Fibroblast of mammary gland (primary cell): ENCODE data around the gene NIN.
A peak's percentile ranks its signal among the peaks of the same experiment; 100 is the strongest.

Experiments used
- DNase-seq: peaks from one replicate; pipeline ENCODE4 v3.0.0-alpha.2; 2010; ENCODE audit warnings: low read depth
- H3K4me3 ChIP-seq: 2 replicates; pipeline ENCODE4 v1.5.1; 2011; ENCODE audit warnings: low read depth, mild to moderate bottlenecking, low read length, moderate library complexity; ENCODE audit not compliant: control insufficient read depth
- CTCF ChIP-seq: conservative IDR thresholded peaks from 2 replicates; pipeline ENCODE4 v1.5.1; 2011; ENCODE audit warnings: low read depth, low read length, inconsistent platforms; ENCODE audit not compliant: control insufficient read depth, insufficient read depth

Gene NIN

DNA sequence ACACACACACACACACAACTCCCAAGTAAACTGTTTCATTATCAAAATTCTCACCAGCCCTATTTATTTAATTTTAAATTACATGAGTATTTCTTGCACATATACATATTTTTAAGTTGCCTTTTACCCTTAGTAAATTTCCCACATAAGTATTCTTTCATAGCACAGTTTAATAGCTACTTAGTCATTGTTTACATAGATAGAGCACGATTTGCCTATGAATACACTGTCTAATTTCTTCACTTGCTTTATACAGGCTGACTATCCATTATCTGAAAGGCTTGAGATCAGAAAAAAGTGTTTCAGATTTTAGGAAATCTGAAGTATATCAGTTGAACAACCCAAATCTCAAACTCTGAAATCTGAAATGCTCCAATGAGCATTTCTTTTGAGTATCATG is 30.9 kb downstream of the NIN start:
- no peak for TF ChIP-seq CTCF
- no peak overlapping the region for H3K4me3 ChIP-seq
- DNase-seq = peak; percentile 45

GRCh38 chr14:50798048-50798421 is 32.9 kb downstream of the NIN start:
- no peak overlapping the region for H3K4me3 ChIP-seq
- DNase-seq = no peak
- TF ChIP-seq CTCF = no peak

DNA sequence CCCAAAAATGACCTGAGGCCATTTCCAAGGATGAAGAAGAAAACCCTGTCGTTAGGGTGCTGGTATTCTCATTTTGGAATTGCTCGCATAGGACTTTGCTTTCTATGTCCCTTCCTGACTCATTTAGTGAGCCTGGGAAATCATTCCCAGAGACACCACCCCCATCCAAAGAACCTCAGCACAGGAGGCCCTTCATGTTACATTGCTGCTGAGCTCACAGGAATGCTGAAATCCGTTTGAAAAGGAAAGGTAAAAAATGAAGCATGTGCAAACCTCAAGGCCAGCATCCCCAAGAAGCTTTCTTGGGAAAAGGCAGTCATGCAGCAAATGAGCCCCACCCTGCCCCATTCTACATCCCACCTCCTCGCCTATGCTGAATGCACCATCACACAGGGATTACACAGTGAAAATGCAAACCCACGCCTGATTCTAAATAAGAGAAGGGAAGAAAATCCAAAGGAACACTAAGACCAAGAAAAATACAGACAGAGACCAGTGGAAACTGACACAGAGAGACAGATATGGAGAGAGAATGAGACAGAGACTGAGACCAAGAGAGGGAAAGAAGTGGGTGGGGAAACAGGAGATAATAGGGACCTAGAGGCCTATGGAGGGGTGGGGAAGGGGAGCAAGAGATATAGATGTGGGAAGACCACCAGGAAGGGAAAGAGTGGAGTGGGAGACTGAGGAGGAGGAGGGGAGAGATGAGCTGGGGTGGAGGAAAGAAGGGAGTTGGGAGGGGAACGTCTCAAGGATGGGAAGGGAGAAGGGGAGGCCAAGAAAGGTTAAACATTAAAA is 33.5 kb downstream of the NIN start:
- no peak for TF ChIP-seq CTCF
- no peak overlapping the region for H3K4me3 ChIP-seq
- no peak for DNase-seq

DNA sequence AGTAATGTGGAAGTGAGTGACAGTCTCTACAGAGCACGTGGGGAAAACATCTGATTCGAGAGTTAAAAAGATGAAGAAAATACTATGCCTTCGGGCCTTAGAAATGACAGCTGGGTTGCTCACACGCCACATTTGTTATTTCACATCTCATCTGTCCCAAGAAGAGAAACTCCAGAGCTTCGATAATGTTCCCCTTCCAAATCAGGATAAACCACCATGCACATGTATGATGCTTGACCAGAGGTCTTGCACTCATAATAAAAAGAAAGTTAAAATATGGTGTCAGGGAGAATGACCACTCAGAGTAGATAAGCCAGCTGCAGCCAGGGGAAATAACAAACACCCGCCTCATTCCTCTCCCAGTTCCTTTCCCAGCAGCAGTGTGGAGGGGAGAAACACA is 34.6 kb downstream of the NIN start:
- DNase-seq = no peak
- TF ChIP-seq CTCF = no peak

GRCh38 chr14:50795909-50796308 is 35.1 kb downstream of the NIN start:
- DNase-seq = no peak
- no peak for TF ChIP-seq CTCF
- no peak overlapping the region for H3K4me3 ChIP-seq

More for the DNA sequence above, 34.6 kb downstream of the NIN start:
- H3K4me3 ChIP-seq = no peak overlapping the region

- TF ChIP-seq CTCF = no peak
- H3K4me3 ChIP-seq = no peak overlapping the region
- DNase-seq = no peak
Observed at GRCh38 chr14:50795142-50795541, 35.8 kb downstream of the NIN start.
